ENCODE results near the gene CAPN1.
"Not testable (repeated sequence)": the region's sequence is repeated elsewhere in the genome, so short reads cannot be mapped to it uniquely, and the experiment has no call there.

Gene CAPN1

GRCh38 chr11:65221026-65221425 is 39.3 kb downstream of the CAPN1 start:
- no peak for DNase-seq

GRCh38 chr11:65223011-65223410 is 41.3 kb downstream of the CAPN1 start:
- no peak for DNase-seq

GRCh38 chr11:65224930-65225278 is 43.2 kb downstream of the CAPN1 start:
- no peak for DNase-seq

GRCh38 chr11:65225279-65226102 is 43.8 kb downstream of the CAPN1 start:
- DNase-seq = peak; percentile 17

GRCh38 chr11:65226103-65226442 is 44.3 kb downstream of the CAPN1 start:
- DNase-seq = no peak

- DNase-seq = no peak
Measured at GRCh38 chr11:65227879-65228278, 46.2 kb downstream of the CAPN1 start.

- no peak for DNase-seq
Measured at GRCh38 chr11:65236194-65237059, 54.7 kb downstream of the CAPN1 start.

GRCh38 chr11:65238302-65238701 is 56.6 kb downstream of the CAPN1 start:
- DNase-seq = not testable (repeated sequence)

GRCh38 chr11:65241134-65241533 is 59.4 kb downstream of the CAPN1 start:
- DNase-seq = no peak

GRCh38 chr11:65241692-65242091 is 60.0 kb downstream of the CAPN1 start:
- no peak for DNase-seq

GRCh38 chr11:65242389-65242788 is 60.7 kb downstream of the CAPN1 start:
- peak; percentile 22 for DNase-seq

GRCh38 chr11:65243797-65244196 is 62.1 kb downstream of the CAPN1 start:
- DNase-seq = no peak

- not testable (repeated sequence) for DNase-seq
Measured at GRCh38 chr11:65245046-65245445, 63.3 kb downstream of the CAPN1 start.

GRCh38 chr11:65246506-65246905 is 64.8 kb downstream of the CAPN1 start:
- no peak for DNase-seq

GRCh38 chr11:65248184-65248710 is 66.5 kb downstream of the CAPN1 start:
- DNase-seq = not testable (repeated sequence)

GRCh38 chr11:65251476-65251875 is 69.7 kb downstream of the CAPN1 start:
- DNase-seq = no peak

- no peak for DNase-seq
Measured at GRCh38 chr11:65254724-65255123, 73.0 kb downstream of the CAPN1 start.

GRCh38 chr11:65258988-65259387 is 77.3 kb downstream of the CAPN1 start:
- no peak for DNase-seq

- no peak for DNase-seq
Measured at GRCh38 chr11:65260302-65260701, 78.6 kb downstream of the CAPN1 start.

- DNase-seq = no peak
Measured at GRCh38 chr11:65260756-65261590, 79.2 kb downstream of the CAPN1 start.
